ENCODE measurements around the gene FZR1.

The FZR1 gene

DNA sequence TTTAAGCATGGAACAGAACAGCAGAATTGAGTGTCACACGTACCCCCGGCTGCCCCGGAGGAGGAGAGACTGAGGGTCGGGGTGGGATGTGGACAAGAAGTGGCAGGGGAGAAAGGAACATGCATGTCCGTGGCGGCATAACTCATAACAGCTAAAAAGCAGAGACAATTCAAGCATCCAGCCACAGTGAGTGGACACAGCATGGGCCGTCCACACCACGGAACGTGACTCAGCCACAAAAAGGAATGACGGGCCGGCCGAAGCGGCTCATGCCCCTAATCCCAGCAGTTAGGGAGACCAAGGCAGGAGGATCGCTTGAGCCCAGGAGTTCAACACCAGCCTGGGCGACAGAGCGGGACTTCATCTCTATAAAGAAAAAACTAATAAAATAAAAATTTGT, 13.2 kb upstream of the FZR1 start:
- DNase-seq (ENCODE audit: insufficient read length, low spot score) (no peak), FAIRE-seq (no peak)
- TF ChIP-seq, protein P1, sequence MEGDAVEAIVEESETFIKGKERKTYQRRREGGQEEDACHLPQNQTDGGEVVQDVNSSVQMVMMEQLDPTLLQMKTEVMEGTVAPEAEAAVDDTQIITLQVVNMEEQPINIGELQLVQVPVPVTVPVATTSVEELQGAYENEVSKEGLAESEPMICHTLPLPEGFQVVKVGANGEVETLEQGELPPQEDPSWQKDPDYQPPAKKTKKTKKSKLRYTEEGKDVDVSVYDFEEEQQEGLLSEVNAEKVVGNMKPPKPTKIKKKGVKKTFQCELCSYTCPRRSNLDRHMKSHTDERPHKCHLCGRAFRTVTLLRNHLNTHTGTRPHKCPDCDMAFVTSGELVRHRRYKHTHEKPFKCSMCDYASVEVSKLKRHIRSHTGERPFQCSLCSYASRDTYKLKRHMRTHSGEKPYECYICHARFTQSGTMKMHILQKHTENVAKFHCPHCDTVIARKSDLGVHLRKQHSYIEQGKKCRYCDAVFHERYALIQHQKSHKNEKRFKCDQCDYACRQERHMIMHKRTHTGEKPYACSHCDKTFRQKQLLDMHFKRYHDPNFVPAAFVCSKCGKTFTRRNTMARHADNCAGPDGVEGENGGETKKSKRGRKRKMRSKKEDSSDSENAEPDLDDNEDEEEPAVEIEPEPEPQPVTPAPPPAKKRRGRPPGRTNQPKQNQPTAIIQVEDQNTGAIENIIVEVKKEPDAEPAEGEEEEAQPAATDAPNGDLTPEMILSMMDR (IDR thresholded peaks at IDR 0.05; ENCODE audit: insufficient read depth, missing control alignments): no peak

DNA sequence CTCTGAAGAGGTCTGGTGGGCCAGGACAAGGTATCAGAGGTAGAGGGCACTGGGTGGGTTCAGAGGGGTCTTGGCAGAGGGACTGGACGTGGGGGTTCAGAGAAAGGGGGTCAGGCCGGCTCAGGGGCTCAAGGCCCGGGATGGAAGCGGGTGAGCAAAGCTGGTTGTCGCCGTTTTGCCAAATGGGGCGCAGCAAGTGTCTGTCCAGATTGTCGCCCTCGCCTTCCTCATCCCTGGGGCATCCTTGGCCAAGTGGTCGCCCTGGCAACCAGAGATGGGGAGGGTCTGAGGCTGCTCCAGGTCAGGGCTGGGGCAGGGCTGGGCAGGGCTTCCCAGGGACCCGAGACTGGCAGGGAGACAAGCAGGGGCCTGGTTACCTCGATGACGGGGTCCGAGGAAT, 12.5 kb upstream of the FZR1 start:
- DNase-seq (ENCODE audit: insufficient read length, low spot score) (no peak), FAIRE-seq (no peak)
- TF ChIP-seq, protein P1 (IDR thresholded peaks at IDR 0.05; ENCODE audit: insufficient read depth, missing control alignments): no peak

DNA sequence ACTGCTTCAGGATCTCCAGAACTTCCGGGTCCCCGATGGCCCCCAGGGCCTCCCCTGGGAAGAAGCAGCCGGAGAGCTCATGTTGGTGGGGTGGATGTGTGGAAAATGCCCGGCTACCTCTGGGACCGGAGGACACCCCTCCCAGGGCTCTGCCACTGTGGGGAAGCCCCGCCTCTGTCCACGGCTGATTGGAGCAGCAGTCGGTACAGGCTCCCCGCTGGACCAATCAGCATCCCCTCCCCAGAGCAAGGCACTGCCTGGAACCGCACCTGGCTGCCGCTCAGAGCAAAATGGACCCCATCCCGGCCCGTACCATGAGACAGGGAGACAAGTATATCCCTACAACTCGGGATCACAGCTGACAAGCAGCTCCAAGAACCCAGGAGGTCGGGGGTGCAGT, 12.1 kb upstream of the FZR1 start:
- TF ChIP-seq, protein P1 (IDR thresholded peaks at IDR 0.05; ENCODE audit: insufficient read depth, missing control alignments): no peak
- DNase-seq (ENCODE audit: insufficient read length, low spot score) (peak; percentile 70), FAIRE-seq (no peak)

DNA sequence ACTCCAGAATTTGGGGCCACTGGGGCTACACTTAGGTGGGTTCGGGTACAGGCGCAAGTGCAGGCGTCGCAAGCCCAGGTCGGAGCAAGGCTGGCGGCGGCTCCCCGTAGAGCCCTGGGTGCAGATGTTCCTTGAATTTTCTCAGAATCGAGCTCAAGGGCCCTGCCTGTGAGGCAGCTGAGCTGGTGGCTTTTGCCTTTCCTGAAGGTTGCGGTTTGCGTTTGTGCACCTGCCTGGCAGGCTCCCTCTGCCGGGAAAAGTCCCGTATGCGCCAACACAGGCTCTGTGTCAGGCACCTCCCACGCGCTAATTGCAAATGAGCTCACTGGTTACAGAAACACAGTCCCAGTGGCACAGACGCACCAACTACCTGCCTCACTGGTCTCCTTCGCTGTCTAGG, 11.6 kb upstream of the FZR1 start:
- DNase-seq (ENCODE audit: insufficient read length, low spot score) (no peak), FAIRE-seq (no peak)
- TF ChIP-seq, protein P1 (IDR thresholded peaks at IDR 0.05; ENCODE audit: insufficient read depth, missing control alignments): no peak

DNA sequence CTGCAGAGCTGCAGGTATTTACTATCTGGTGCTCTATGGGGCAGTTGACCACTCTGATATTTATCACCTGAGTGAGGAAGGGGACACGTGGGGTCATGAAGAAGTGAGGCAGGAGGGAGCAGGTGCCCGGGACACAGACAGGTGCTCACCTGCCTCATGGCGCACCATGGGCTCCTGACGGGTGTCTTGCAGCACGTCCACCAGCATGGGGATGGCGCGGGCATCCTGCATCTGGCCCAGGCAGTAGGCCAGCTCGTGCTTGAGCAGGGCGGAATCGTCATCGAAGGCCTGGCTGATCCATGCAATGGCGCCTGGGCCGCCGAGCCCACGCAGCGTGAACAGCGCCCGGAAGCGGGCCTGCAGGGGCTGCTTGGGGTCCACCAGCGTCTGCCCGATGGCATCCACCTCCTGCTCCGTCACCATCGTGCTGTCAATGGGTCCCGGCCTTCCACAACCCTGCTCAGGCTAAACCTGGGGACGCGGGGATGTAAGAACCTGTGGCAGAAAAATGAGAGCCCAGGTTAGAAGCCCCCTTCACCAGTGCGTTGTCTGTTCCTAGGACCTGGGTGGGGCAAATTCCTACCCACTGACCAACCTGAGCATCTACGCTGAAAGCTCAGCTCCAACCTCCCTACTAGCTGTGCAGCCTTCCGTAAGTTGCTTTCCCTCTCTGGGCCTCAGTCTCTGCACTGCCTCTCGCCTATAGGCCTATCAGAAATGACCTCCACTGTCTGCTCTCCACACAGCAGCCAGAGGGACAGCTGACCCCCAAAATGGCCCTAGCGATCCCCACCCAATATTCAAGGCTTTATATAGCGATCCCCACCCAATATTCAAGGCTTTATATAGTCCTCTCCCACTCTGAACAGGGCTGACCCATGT, 9.5 kb upstream of the FZR1 start:
- DNase-seq (ENCODE audit: insufficient read length, low spot score) (no peak), FAIRE-seq (no peak)
- TF ChIP-seq, protein P1 (IDR thresholded peaks at IDR 0.05; ENCODE audit: insufficient read depth, missing control alignments): no peak

DNA sequence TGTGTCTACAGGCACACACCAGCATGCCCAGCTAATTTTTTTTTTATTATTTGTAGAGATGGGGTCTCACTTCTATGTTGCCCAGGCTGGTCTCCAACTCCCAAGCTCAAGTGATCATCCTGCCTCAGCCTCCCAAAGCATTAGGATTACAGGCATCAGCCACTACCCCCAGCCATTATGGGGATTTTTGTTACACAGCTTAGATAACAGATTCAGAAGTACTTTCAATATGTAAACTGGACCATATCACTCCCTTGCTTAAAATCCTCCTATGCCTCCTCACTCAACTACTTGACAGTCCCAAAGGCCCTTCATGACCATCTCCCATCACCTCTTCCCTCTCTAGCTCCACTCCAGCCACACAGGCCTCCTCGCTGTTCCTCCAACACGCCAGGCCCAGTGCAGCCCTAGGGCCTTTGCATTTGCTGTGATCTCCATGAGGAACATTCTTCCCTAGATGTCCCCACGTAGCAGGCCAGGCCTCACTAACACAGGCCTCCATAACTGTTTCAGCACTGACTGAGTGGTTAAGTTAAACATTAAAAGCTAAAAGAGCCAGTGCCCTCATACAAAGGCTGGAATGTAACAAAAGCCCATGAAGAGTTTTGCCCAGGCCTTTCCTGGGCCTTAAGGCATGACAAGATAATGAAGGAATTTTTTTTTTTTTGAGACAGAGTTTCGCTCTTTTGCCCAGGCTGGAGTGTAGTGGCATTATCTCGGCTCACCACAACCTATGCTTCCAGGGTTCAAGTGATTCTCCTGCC, 8.2 kb upstream of the FZR1 start:
- TF ChIP-seq, protein P1 (IDR thresholded peaks at IDR 0.05; ENCODE audit: insufficient read depth, missing control alignments): no peak
- DNase-seq (ENCODE audit: insufficient read length, low spot score) (no peak), FAIRE-seq (no peak)
